H54 (cell line): ENCODE measurements around the gene ZW10.
"Not testable (repeated sequence)": the region's sequence is repeated elsewhere in the genome, so short reads cannot be mapped to it uniquely, and the experiment has no call there.

Source experiments
- DNase-seq: peaks from one replicate; pipeline ENCODE4 v3.0.0; 2011; ENCODE audit warnings: low spot score, mixed read lengths; ENCODE audit not compliant: insufficient read length
- FAIRE-seq: peaks from 3 replicates; lab custom pipeline; 2011; peaks lifted over from hg19 to GRCh38; lab: Jason Lieb, UNC
- POLR2A ChIP-seq: IDR thresholded peaks from 2 replicates; pipeline ENCODE4 v1.6.1; 2011; ENCODE audit warnings: low read depth, mild to moderate bottlenecking, low read length

The ZW10 gene, protein sequence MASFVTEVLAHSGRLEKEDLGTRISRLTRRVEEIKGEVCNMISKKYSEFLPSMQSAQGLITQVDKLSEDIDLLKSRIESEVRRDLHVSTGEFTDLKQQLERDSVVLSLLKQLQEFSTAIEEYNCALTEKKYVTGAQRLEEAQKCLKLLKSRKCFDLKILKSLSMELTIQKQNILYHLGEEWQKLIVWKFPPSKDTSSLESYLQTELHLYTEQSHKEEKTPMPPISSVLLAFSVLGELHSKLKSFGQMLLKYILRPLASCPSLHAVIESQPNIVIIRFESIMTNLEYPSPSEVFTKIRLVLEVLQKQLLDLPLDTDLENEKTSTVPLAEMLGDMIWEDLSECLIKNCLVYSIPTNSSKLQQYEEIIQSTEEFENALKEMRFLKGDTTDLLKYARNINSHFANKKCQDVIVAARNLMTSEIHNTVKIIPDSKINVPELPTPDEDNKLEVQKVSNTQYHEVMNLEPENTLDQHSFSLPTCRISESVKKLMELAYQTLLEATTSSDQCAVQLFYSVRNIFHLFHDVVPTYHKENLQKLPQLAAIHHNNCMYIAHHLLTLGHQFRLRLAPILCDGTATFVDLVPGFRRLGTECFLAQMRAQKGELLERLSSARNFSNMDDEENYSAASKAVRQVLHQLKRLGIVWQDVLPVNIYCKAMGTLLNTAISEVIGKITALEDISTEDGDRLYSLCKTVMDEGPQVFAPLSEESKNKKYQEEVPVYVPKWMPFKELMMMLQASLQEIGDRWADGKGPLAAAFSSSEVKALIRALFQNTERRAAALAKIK

GRCh38 chr11:113773416-113774173 lies at the start of gene ZW10:
Gene ZW10, minus strand, starts transcription at chr11:113773692. Its CDS starts 26 bp downstream, at chr11:113773666.
- TF ChIP-seq POLR2A, result peak; percentile 76
- DNase-seq (peak; percentile 65), FAIRE-seq (peak; percentile 65)

GRCh38 chr11:113818426-113818825 lies 44.9 kb upstream of the ZW10 start:
- DNase-seq (no peak), FAIRE-seq (no peak)
- no peak for TF ChIP-seq POLR2A

DNA sequence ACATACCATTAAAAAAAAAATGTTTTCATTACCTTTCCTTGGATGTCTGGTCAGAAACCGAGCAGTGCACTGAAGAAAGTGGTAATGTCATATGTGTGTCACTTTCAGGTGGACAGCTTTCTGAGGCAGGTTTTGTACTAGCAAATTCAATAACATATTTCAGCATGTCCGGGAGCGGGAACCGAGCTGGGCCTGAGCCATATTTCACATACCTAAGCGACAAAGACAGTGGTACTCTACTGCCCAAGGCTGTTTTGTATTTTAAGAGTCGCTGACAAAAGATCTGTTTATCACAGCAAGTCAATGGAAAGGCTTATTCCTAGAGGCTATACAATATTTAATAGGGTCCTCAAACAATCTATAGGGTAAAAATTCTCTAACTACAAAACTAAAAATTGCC lies 44.1 kb upstream of the ZW10 start:
- TF ChIP-seq POLR2A, result no peak
- no peak for DNase-seq
- no peak for FAIRE-seq

- no peak for TF ChIP-seq POLR2A
- no peak for DNase-seq
- FAIRE-seq, result no peak
These were observed 43.7 kb upstream of the ZW10 start for GRCh38 chr11:113817162-113817561.

GRCh38 chr11:113814181-113814580 lies 40.7 kb upstream of the ZW10 start:
- DNase-seq (no peak), FAIRE-seq (no peak)

GRCh38 chr11:113808931-113809330 lies 35.4 kb upstream of the ZW10 start:
- FAIRE-seq (no peak), DNase-seq (no peak)
- no peak for TF ChIP-seq POLR2A

More at GRCh38 chr11:113814181-113814580, 40.7 kb upstream of the ZW10 start:
- TF ChIP-seq POLR2A, result no peak

- FAIRE-seq, result no peak
- no peak for TF ChIP-seq POLR2A
These were observed 32.9 kb upstream of the ZW10 start for GRCh38 chr11:113806406-113806805.

GRCh38 chr11:113805640-113806039 lies 32.1 kb upstream of the ZW10 start:
- no peak for TF ChIP-seq POLR2A
- DNase-seq (no peak), FAIRE-seq (no peak)

More at GRCh38 chr11:113806406-113806805, 32.9 kb upstream of the ZW10 start:
- DNase-seq, result peak; percentile 10

- DNase-seq (no peak), FAIRE-seq (no peak)
- TF ChIP-seq POLR2A, result no peak
These were observed 29.1 kb upstream of the ZW10 start for GRCh38 chr11:113802621-113803020.

DNA sequence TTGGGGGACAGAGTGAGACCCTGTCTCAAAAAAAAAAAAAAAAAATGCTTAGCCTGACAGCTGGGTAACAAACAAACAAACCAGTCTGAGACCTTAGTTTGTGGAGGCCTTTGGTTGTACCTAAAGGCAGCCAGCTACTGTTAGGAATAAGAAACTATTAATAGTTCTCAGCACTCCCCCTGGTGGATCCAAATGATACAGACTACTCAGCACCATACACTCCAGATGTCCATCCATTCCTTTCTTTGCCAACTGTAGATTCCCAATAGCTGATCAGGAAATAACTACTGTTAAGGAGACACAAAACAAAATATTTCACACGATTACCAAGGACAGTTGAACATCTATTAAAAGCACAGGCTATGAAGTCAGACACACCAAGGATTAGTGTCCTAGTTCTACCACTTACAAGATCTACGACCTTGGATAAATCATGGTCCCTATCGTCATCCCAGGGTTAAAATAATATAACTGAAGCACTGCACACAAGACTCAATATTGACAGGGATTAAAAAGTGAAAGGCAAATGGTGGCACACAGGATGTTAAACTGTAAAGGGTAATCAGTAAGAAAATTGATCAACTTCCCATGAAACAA lies 23.3 kb upstream of the ZW10 start:
- FAIRE-seq, result no peak
- DNase-seq, result peak; percentile 36
- no peak for TF ChIP-seq POLR2A

DNA sequence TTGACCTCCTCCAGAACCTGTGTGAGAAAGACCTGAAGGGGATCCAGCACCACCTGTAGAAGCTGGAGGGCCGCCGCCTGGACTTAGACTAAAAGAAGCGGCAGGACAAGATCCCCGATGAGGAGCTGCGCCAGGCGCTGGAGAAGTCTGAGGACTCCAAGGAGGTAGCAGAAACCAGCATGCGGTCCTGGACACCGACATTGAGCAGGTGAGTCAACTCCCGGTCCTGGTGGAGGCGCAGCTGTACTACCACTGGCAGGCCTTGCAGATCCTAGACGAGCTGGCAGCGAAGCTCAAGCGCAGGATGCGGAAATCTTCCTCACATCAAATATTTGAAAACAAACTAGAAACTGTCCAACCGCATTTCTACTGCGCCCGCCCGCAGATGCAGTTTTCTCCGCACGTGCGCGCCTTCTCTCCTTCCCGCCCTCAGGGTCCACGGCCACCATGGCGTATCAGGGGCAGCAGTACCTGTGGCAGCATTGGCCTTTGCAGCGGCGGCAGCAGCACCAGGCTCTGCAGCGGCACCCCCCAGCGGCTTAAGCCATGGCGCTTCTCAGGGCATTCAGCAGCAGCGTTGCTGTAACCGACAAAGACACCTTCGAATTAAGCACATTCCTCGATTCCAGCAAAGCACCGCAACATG lies 16.3 kb upstream of the ZW10 start:
- FAIRE-seq (no peak), DNase-seq (no peak)
- TF ChIP-seq POLR2A, result no peak

GRCh38 chr11:113789016-113789415 lies 15.5 kb upstream of the ZW10 start:
- DNase-seq, FAIRE-seq: not testable (repeated sequence)

GRCh38 chr11:113782134-113782533 lies 8.6 kb upstream of the ZW10 start:
- no peak for DNase-seq
- FAIRE-seq, result no peak
- no peak for TF ChIP-seq POLR2A

- no peak for FAIRE-seq
- no peak for TF ChIP-seq POLR2A
- no peak for DNase-seq
These were observed 8.2 kb upstream of the ZW10 start for GRCh38 chr11:113781682-113782081.
